GM12878 (cell line): ENCODE data around the gene SPG21. TPM values are rescaled to one million over a fixed set of nuclear protein-coding genes. Genes with fewer than 3 reads are reported as not detected.

Experiments
- ATAC-seq: fragments of 200-7000 bp; cut with Tn5 transposase; 3 replicates; pipeline ENCODE4 v1.9.1; 2020; ENCODE audit warnings: mild to moderate bottlenecking, moderate library complexity
- Bru-seq: library from RNA; stranded (reverse); fragments of 400-500 nt; gene quantifications from one replicate; lab custom pipeline; 2021; lab: Mats Ljungman, UMichigan
- BruChase-seq, 2 experiments: library from RNA; stranded (reverse); fragments of 400-500 nt; gene quantifications; one replicate each; lab custom pipeline; 2021; lab: Mats Ljungman, UMichigan
- BruUV-seq: library from RNA; stranded (reverse); fragments of 400-500 nt; replicated peaks from 2 replicates; lab custom pipeline; 2021; lab: Mats Ljungman, UMichigan
- CTCF ChIA-PET: fragments of 300-600 bp; sonication (Branson Sonifier 250); formaldehyde crosslinking; extraction: SDS; loops from one replicate; lab custom pipeline; 2021; ENCODE audit warnings: inconsistent platforms; lab: Yijun Ruan, JAX
- POLR2A ChIA-PET: fragments of 350-600 bp; formaldehyde crosslinking; extraction: SDS; loops from one replicate; lab custom pipeline; 2021; ENCODE audit warnings: inconsistent platforms; lab: Charles Lee
- RAD21 ChIA-PET: fragments of 300-600 bp; sonication (Branson Sonifier 250); formaldehyde crosslinking; loops from one replicate; lab custom pipeline; 2023; ENCODE audit warnings: antibody characterized with exemption; ENCODE audit not compliant: unreplicated experiment; lab: Charles Lee
- SMC1A ChIA-PET: fragments of 300-600 bp; sonication (Branson Sonifier 250); formaldehyde crosslinking; loops from one replicate; lab custom pipeline; 2023; ENCODE audit not compliant: unreplicated experiment, uncharacterized antibody; lab: Charles Lee
- DNase-seq: peaks from one replicate; pipeline ENCODE4 v3.0.0-alpha.2; 2011; ENCODE audit warnings: low read depth, low spot score
- FAIRE-seq: peaks from 3 replicates; lab custom pipeline; 2011; peaks lifted over from hg19 to GRCh38; lab: Jason Lieb, UNC
- H2AFZ ChIP-seq: 2 replicates; pipeline ENCODE4 v1.6.0; 2011; ENCODE audit warnings: low read depth, low read length, control low read depth; ENCODE audit not compliant: control insufficient read depth
- H3K27ac ChIP-seq: 2 replicates; pipeline ENCODE4 v1.5.1; 2011; ENCODE audit warnings: control low read depth; ENCODE audit not compliant: control insufficient read depth, insufficient read depth
- H3K27me3 ChIP-seq, 2 experiments: replicated peaks in 1 of 2; 2 replicates each; pipeline versions ENCODE4 v1.6.0 to v1.6.1; 2011; ENCODE audit warnings: low read length in 1 of 2; ENCODE audit not compliant: control insufficient read depth in 2 of 2, insufficient read depth in 2 of 2
- H3K36me3 ChIP-seq, 2 experiments: 2 replicates each; pipeline ENCODE4 v1.5.1; 2011; ENCODE audit warnings: low read length in 1 of 2; ENCODE audit not compliant: control insufficient read depth in 2 of 2, insufficient read depth in 2 of 2
- H3K4me1 ChIP-seq: 2 replicates; pipeline ENCODE4 v1.6.1; 2011; ENCODE audit warnings: mild to moderate bottlenecking, low read length, moderate library complexity, mixed read lengths; ENCODE audit not compliant: control insufficient read depth, insufficient read depth
- H3K4me2 ChIP-seq: 2 replicates; pipeline ENCODE4 v1.6.0; 2011; ENCODE audit warnings: control low read depth; ENCODE audit not compliant: control insufficient read depth, insufficient read depth
- H3K4me3 ChIP-seq: fragments of 200-600 bp; sonication (generic); 2 replicates; pipeline ENCODE4 v1.5.1; 2016
- H3K79me2 ChIP-seq: 2 replicates; pipeline ENCODE4 v1.6.0; 2011; ENCODE audit warnings: low read length; ENCODE audit not compliant: control insufficient read depth, insufficient read depth
- H3K9ac ChIP-seq: 2 replicates; pipeline ENCODE4 v1.8.0; 2011; ENCODE audit warnings: low read length, control low read depth, mixed read lengths; ENCODE audit not compliant: control insufficient read depth, insufficient read depth
- H3K9me3 ChIP-seq: replicated peaks from 3 replicates; pipeline ENCODE4 v1.5.1; 2011; ENCODE audit warnings: mild to moderate bottlenecking, low read length; ENCODE audit not compliant: control insufficient read depth, insufficient read depth
- H4K20me1 ChIP-seq: 2 replicates; pipeline ENCODE4 v1.6.0; 2011; ENCODE audit not compliant: control insufficient read depth, insufficient read depth
- PAX5 ChIP-seq: IDR thresholded peaks from 2 replicates; pipeline ENCODE4 v1.6.1; 2011; ENCODE audit warnings: low read depth, low read length, borderline replicate concordance
- SIX5 ChIP-seq: IDR thresholded peaks from 2 replicates; pipeline ENCODE4 v1.6.1; 2011; ENCODE audit warnings: mild to moderate bottlenecking, low read depth, low read length, moderate library complexity; ENCODE audit not compliant: severe bottlenecking
- SREBF2 ChIP-seq: IDR thresholded peaks from 2 replicates; pipeline ENCODE4 v1.6.1; 2012; ENCODE audit warnings: mild to moderate bottlenecking, low read length
- USF1 ChIP-seq: IDR thresholded peaks from 2 replicates; pipeline ENCODE4 v1.6.1; 2011; ENCODE audit warnings: borderline replicate concordance, low read depth, mild to moderate bottlenecking, moderate library complexity, mixed read lengths, low read length; ENCODE audit not compliant: insufficient read depth; ENCODE audit errors: extremely low read length
- WGBS: methylation state at CpG from one replicate; pipeline ENCODE4 v1.1.6; 2016; ENCODE audit warnings: low lambda C conversion rate; ENCODE audit not compliant: insufficient replicate concordance, insufficient coverage; ENCODE audit errors: missing lambda C conversion rate; 5-methylcytosine and 5-hydroxymethylcytosine counted together
- in situ Hi-C: fragments of 300-500 bp; cut with MboI; formaldehyde crosslinking; loops from 9 replicates; pipeline ENCODE4 v1.14.3; 2018; ENCODE audit warnings: mixed read lengths
- intact Hi-C: fragments of 100-400 bp; cut with micrococcal nuclease; formaldehyde crosslinking; loops from one replicate; pipeline ENCODE4 v1.14.2; 2022; ENCODE audit not compliant: unreplicated experiment
- long read RNA-seq, 2 experiments: library from polyadenylated mRNA; unstranded; transcript quantifications; one replicate each; pipeline ENCODE4 v2.0.0, GENCODE V29; 2019 to 2020
- polyA minus RNA-seq, 3 experiments: library from RNA; depleted of rRNA, polyadenylated mRNA; stranded (reverse); fragments of >200 nt; gene quantifications; 2 replicates each; pipeline ENCODE4 v1.2.3, GENCODE V29; 2011
- polyA plus RNA-seq, 11 experiments: library from polyadenylated mRNA; depleted of rRNA in 4 of 11; unstranded in 6 of 11; stranded (reverse) in 5 of 11; fragments of >200 nt; fragmentation: Nextera tagmentation in 4 of 11; fragmentation: Illumina TruSeq in 1 of 11; extraction: Ambion mirVana in 4 of 11; extraction: Trizol in 1 of 11; gene quantifications; 1 replicate in 1 of 11; 2 replicates in 10 of 11; pipeline versions ENCODE4 v1.2.1 to v1.2.3, GENCODE V29; 2011 to 2016; ENCODE audit warnings: inconsistent platforms in 2 of 11, missing spikeins in 2 of 11, low read depth in 1 of 11
- total RNA-seq, 4 experiments: library from RNA; depleted of rRNA in 3 of 4; stranded (reverse); fragments of >200 nt in 3 of 4; fragmentation: Illumina TruSeq in 1 of 4; extraction: Trizol in 1 of 4; gene quantifications; 2 replicates each; pipeline versions ENCODE4 v1.2.1 to v1.2.3, GENCODE V29; 2013 to 2021
- TF ChIP-seq, protein P1 (sequence below): fragments of 450-650 bp; IDR thresholded peaks from 2 replicates; pipeline ENCODE4 v1.6.1; 2017; ENCODE audit warnings: antibody characterized with exemption, mild to moderate bottlenecking, moderate library complexity
- TF ChIP-seq, protein P2 (sequence below): fragments of 450-650 bp; IDR thresholded peaks from 2 replicates; pipeline ENCODE4 v1.6.1; 2017; ENCODE audit warnings: mild to moderate bottlenecking, moderate library complexity

Gene SPG21, protein sequence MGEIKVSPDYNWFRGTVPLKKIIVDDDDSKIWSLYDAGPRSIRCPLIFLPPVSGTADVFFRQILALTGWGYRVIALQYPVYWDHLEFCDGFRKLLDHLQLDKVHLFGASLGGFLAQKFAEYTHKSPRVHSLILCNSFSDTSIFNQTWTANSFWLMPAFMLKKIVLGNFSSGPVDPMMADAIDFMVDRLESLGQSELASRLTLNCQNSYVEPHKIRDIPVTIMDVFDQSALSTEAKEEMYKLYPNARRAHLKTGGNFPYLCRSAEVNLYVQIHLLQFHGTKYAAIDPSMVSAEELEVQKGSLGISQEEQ
- 53.8 and 60.8 TPM in 2 replicates for total RNA-seq (2013; cell fraction: nucleolus; rRNA removed)
- total RNA-seq (2014; rRNA removed) (52.2 and 52.9 TPM in 2 replicates), total RNA-seq (2014; rRNA removed; fragmentation: Illumina TruSeq; extraction: Trizol) (52.9 and 58.3 TPM in 2 replicates), total RNA-seq (2021) (64.9 and 65.0 TPM in 2 replicates), polyA plus RNA-seq (2011; rRNA removed) (84.7 and 93.9 TPM in 2 replicates), polyA plus RNA-seq (2014; fragmentation: Illumina TruSeq; extraction: Trizol) (84.8 and 103 TPM in 2 replicates), polyA plus RNA-seq (2014; fragmentation: Nextera tagmentation; extraction: Ambion mirVana) (10 to 100 TPM; 25.5 to 29.6 TPM), polyA plus RNA-seq (2014; rRNA removed) (60.4 and 71.1 TPM in 2 replicates), polyA plus RNA-seq (2016; fragmentation: Nextera tagmentation; extraction: Ambion mirVana) (100 to 1,000 TPM; 108 to 116 TPM), polyA minus RNA-seq (2011; rRNA and poly(A)+ RNA removed) (43.2 and 52.5 TPM in 2 replicates), Bru-seq, nascent RNA (percentile 77 among the genes with signal in this experiment), BruChase-seq, experiment 1, labeled RNA remaining after a 6-hour chase (percentile 83 among the genes with signal in this experiment), BruChase-seq, experiment 2, labeled RNA remaining after a 2-hour chase (percentile 75 among the genes with signal in this experiment)
- polyA plus RNA-seq (2011; ENCODE audit: low read depth) = 55.4 TPM
- 67.2 and 82.2 TPM in 2 replicates for polyA plus RNA-seq (2011; cell fraction: cytosol; rRNA removed)
- 38.3 and 54.2 TPM in 2 replicates for polyA plus RNA-seq (2011; cell fraction: nucleus; rRNA removed)
- 45.4 and 65.2 TPM in 2 replicates for polyA plus RNA-seq (2012)
- polyA minus RNA-seq (2011; cell fraction: cytosol; rRNA and poly(A)+ RNA removed) = 19.0 and 25.0 TPM in 2 replicates
- polyA minus RNA-seq (2011; cell fraction: nucleus; rRNA and poly(A)+ RNA removed) = 22.1 and 38.7 TPM in 2 replicates
- long read RNA-seq, experiment 1, transcript SPG21-201 (9 exons, 1,822 nt) = major isoform, 51 of 69 reads
- long read RNA-seq, experiment 1, partial matches to known transcripts = 4 of 69 reads
- long read RNA-seq, experiment 1, other reads (novel, unspliced or antisense) = 12 of 69 reads
- long read RNA-seq, experiment 2, transcript SPG21-201 (9 exons, 1,822 nt) = major isoform, 95 of 125 reads
- long read RNA-seq, experiment 2, partial matches to known transcripts = 8 of 125 reads
- long read RNA-seq, experiment 2, other reads (novel, unspliced or antisense) = 17 of 125 reads

DNA sequence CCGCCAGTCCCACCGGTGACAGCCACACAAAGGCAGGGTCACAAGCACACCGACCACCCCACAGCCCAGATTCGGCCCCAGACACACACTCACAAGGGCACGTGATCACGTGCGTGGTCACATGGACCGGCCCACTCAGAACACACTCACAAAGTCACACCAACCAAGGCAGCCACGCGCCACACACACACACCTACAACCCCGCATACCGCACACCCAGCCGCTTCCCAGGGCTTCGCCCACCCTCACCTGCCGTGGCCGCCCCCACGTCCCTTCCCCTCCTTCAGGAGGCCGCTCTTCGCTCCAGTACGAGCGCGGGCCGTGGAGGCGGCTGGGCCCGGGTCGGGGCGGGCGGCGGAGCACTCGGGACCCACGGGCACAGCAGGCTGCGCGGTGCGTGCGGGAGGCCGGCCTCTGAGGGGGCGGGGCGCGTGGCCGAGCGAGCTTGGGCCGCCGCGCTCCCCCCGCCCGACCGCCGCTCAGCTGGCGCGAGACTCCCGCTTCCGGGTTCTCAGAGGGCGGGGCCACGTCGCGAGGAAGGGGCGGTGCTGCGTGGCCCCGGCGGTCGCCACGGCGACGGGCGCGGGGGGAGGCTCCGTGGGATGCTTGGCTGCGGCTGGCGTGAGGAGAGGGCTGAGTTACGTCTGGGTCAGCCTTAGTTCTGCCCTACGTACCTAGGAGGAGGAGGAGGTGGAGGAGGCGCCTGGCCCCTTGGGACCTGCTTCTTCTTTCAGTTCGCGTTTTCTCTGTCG, at the start of gene SPG21:
Gene SPG21, minus strand, starts transcription at position 499 of the 752 bp plus-strand sequence. CDS start 6,345 bp downstream, outside the sequence.
- Histone ChIP-seq H3K4me2 (peak within 1 kb of the TSS; percentile 88), H3K4me3 (peak within 1 kb of the TSS; percentile 82), H3K36me3 (no peaks in the 10 kb centered on the region), H3K27me3 (no peaks in the 10 kb centered on the region), H3K9ac (peak within 1 kb of the TSS; percentile 98), H3K27ac (peak within 1 kb of the TSS; percentile 92), H3K4me1 (peaks cover 4% of the 10 kb centered on the region), H2AFZ (peak within 1 kb of the TSS; percentile 91), H3K9me3 (no peaks in the 10 kb centered on the region), H4K20me1 (no peaks in the 10 kb centered on the region), H3K79me2 (peaks cover 33% of the 10 kb centered on the region)
- BruUV-seq = no TSS peak
- RAD21 ChIA-PET = interaction anchor here (1.0 to 2.3 kb wide), 3 partner anchors 19 to 112 kb away, joined by 3 to 6 read pairs (median 5); no protein-coding TSS in a partner anchor
- SMC1A ChIA-PET = interaction anchor here (0.6 to 1.3 kb wide), 4 partner anchors 11 to 531 kb away, joined by 3 to 6 read pairs (median 4); no protein-coding TSS in a partner anchor
- FAIRE-seq (peak; percentile 94), DNase-seq (peak; percentile 91), ATAC-seq (peak; percentile 95)
- 2% methylated on average over 66 of the region's 75 CpGs for WGBS
- in situ Hi-C loops = no loop called here
- POLR2A ChIA-PET = interaction anchor here (0.6 to 1.3 kb wide), 9 partner anchors 10 to 760 kb away, joined by 3 to 9 read pairs (median 3); partner anchors contain the start of gene TRIP4
- intact Hi-C loops = loop anchor here (2.0 to 10.0 kb wide), 3 partner anchors 39 to 165 kb away; partner anchors contain the start of genes MTFMT and PIF1
- CTCF ChIA-PET = interaction anchor here (0.6 to 1.3 kb wide), 3 partner anchors 12 to 179 kb away, joined by 3 read pairs; no protein-coding TSS in a partner anchor
- no peak for TF ChIP-seq SREBF2
- TF ChIP-seq, protein P1, sequence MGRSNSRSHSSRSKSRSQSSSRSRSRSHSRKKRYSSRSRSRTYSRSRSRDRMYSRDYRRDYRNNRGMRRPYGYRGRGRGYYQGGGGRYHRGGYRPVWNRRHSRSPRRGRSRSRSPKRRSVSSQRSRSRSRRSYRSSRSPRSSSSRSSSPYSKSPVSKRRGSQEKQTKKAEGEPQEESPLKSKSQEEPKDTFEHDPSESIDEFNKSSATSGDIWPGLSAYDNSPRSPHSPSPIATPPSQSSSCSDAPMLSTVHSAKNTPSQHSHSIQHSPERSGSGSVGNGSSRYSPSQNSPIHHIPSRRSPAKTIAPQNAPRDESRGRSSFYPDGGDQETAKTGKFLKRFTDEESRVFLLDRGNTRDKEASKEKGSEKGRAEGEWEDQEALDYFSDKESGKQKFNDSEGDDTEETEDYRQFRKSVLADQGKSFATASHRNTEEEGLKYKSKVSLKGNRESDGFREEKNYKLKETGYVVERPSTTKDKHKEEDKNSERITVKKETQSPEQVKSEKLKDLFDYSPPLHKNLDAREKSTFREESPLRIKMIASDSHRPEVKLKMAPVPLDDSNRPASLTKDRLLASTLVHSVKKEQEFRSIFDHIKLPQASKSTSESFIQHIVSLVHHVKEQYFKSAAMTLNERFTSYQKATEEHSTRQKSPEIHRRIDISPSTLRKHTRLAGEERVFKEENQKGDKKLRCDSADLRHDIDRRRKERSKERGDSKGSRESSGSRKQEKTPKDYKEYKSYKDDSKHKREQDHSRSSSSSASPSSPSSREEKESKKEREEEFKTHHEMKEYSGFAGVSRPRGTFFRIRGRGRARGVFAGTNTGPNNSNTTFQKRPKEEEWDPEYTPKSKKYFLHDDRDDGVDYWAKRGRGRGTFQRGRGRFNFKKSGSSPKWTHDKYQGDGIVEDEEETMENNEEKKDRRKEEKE = 0 out of 2 replicates have a peak, but pooled peaks have one; percentile 15
- TF ChIP-seq, protein P2, sequence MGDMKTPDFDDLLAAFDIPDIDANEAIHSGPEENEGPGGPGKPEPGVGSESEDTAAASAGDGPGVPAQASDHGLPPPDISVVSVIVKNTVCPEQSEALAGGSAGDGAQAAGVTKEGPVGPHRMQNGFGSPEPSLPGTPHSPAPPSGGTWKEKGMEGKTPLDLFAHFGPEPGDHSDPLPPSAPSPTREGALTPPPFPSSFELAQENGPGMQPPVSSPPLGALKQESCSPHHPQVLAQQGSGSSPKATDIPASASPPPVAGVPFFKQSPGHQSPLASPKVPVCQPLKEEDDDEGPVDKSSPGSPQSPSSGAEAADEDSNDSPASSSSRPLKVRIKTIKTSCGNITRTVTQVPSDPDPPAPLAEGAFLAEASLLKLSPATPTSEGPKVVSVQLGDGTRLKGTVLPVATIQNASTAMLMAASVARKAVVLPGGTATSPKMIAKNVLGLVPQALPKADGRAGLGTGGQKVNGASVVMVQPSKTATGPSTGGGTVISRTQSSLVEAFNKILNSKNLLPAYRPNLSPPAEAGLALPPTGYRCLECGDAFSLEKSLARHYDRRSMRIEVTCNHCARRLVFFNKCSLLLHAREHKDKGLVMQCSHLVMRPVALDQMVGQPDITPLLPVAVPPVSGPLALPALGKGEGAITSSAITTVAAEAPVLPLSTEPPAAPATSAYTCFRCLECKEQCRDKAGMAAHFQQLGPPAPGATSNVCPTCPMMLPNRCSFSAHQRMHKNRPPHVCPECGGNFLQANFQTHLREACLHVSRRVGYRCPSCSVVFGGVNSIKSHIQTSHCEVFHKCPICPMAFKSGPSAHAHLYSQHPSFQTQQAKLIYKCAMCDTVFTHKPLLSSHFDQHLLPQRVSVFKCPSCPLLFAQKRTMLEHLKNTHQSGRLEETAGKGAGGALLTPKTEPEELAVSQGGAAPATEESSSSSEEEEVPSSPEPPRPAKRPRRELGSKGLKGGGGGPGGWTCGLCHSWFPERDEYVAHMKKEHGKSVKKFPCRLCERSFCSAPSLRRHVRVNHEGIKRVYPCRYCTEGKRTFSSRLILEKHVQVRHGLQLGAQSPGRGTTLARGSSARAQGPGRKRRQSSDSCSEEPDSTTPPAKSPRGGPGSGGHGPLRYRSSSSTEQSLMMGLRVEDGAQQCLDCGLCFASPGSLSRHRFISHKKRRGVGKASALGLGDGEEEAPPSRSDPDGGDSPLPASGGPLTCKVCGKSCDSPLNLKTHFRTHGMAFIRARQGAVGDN = peak; percentile 83
- TF ChIP-seq SIX5 = no peak
- TF ChIP-seq PAX5 = peak; percentile 21
- TF ChIP-seq USF1 = peak; percentile 97
